Uterus (tissue), 4 donors: Measurements from ENCODE around the gene PPARG. TPM values are rescaled to one million over a fixed set of nuclear protein-coding genes. Genes with fewer than 3 reads are reported as not detected.

Experiments used
- DNase-seq, 2 donors: peaks; one replicate each; pipeline ENCODE4 v3.0.0-alpha.2; 2019 to 2020
- H3K27ac ChIP-seq, 2 donors: fragments of 200-600 bp; sonication (generic); 1 replicate in 1 of 2; 2 replicates in 1 of 2; pipeline ENCODE4 v1.5.1; 2016 to 2018
- H3K27me3 ChIP-seq, 2 donors: fragments of 200-600 bp; sonication (generic); one replicate each; pipeline ENCODE4 v1.5.1; 2018 to 2019; ENCODE audit warnings: control low read depth in 1 of 2
- H3K36me3 ChIP-seq, 2 donors: fragments of 200-600 bp; sonication (generic); one replicate each; pipeline ENCODE4 v1.5.1; 2019; ENCODE audit warnings: control low read depth in 1 of 2
- H3K4me1 ChIP-seq, 2 donors: fragments of 200-600 bp; sonication (generic); one replicate each; pipeline ENCODE4 v1.5.1; 2018 to 2019; ENCODE audit warnings: control low read depth in 1 of 2
- H3K4me3 ChIP-seq, 2 donors: fragments of 200-600 bp; sonication (generic); 1 replicate in 1 of 2; 2 replicates in 1 of 2; pipeline ENCODE4 v1.5.1; 2018 to 2019; ENCODE audit warnings: mild to moderate bottlenecking in 1 of 2
- H3K9me3 ChIP-seq, 2 donors: fragments of 200-600 bp; sonication (generic); one replicate each; pipeline ENCODE4 v1.5.1; 2019; ENCODE audit warnings: control low read depth in 1 of 2
- CTCF ChIP-seq, 4 experiments: fragments of 200-600 bp in 2 of 4; fragments of 450-650 bp in 2 of 4; sonication (generic) in 2 of 4; IDR thresholded peaks; one replicate each; pipeline ENCODE4 v1.5.1; 2016 to 2019; ENCODE audit warnings: antibody characterized with exemption in 4 of 4, mild to moderate bottlenecking in 2 of 4, moderate library complexity in 1 of 4
- POLR2A ChIP-seq, 2 donors: fragments of 450-650 bp; IDR thresholded peaks; one replicate each; pipeline ENCODE4 v1.6.1; 2016; ENCODE audit warnings: antibody characterized with exemption in 2 of 2, mild to moderate bottlenecking in 1 of 2, moderate library complexity in 1 of 2
- intact Hi-C: fragments of 100-400 bp; cut with DNase I; formaldehyde crosslinking; loops from one replicate; pipeline ENCODE4 v1.15.1; 2023; ENCODE audit warnings: low total_unique reads
- total RNA-seq, 4 donors: library from RNA; depleted of rRNA in 3 of 4; stranded (reverse); fragments of >200 nt in 3 of 4; gene quantifications; one replicate each; pipeline versions ENCODE4 v1.1.0 to v1.2.4, GENCODE V29; 2014 to 2023
- donor health status: DM: yes; HTN: yes; CAD: no.

The PPARG gene
- total RNA-seq, 4 donors from 2014 or later: 5.1 to 29.1 (median 12.9) TPM

- no peak overlapping the region for H3K27ac ChIP-seq
Observed at GRCh38 chr3:12427551-12427950, 138.7 kb downstream of the PPARG start.

DNA sequence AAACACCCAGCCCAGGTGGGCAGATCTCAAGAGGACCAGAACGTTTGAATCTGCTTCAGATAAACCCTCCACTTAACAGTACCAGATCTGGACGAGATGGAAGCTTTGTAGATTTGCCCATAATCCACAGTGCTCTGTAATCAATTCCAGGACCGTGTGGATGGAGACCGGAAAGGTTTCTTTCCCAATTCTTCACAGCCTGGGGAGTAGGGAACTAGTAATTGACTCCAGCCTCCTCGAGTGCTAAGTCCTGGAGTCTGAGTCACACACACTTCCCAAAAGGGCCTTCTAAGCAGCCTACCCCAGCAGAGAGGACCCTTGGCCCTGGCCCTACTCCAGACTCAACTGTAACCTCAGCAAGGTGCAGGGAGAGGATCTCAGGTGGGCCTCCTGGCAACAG, 139.3 kb downstream of the PPARG start:
- no peak overlapping the region for H3K4me3 ChIP-seq
- no peak overlapping the region for H3K27ac ChIP-seq
- H3K4me1 ChIP-seq: no peaks in the 10 kb centered on the region
- H3K27me3 ChIP-seq: no peaks in the 10 kb centered on the region
- intact Hi-C loops: no loop called here
- no peak for DNase-seq
- TF ChIP-seq CTCF (IDR thresholded peaks at IDR 0.05) (no peak), POLR2A (IDR thresholded peaks at IDR 0.05) (no peak)
- H3K36me3 ChIP-seq: no peaks in the 10 kb centered on the region
- H3K9me3 ChIP-seq: no peaks in the 10 kb centered on the region

More at GRCh38 chr3:12427551-12427950, 138.7 kb downstream of the PPARG start:
- H3K4me3 ChIP-seq: no peak overlapping the region
- H3K27me3 ChIP-seq: no peaks in the 10 kb centered on the region
- no peak for TF ChIP-seq CTCF (IDR thresholded peaks at IDR 0.05)
- no peak for TF ChIP-seq POLR2A (IDR thresholded peaks at IDR 0.05)
- H3K9me3 ChIP-seq: no peaks in the 10 kb centered on the region
- H3K36me3 ChIP-seq: no peaks in the 10 kb centered on the region
- intact Hi-C loops: no loop called here
- no peaks in the 10 kb centered on the region for H3K4me1 ChIP-seq
- no peak for DNase-seq

GRCh38 chr3:12430086-12430485, 141.2 kb downstream of the PPARG start:
- no peaks in the 10 kb centered on the region for H3K27me3 ChIP-seq
- H3K4me3 ChIP-seq: no peak overlapping the region
- no peaks in the 10 kb centered on the region for H3K4me1 ChIP-seq
- no peak overlapping the region for H3K27ac ChIP-seq
- H3K9me3 ChIP-seq: no peaks in the 10 kb centered on the region
- H3K36me3 ChIP-seq: no peaks in the 10 kb centered on the region
- intact Hi-C loops: no loop called here
- TF ChIP-seq POLR2A (IDR thresholded peaks at IDR 0.05) (no peak), CTCF (IDR thresholded peaks at IDR 0.05) (no peak)
- DNase-seq: no peak

DNA sequence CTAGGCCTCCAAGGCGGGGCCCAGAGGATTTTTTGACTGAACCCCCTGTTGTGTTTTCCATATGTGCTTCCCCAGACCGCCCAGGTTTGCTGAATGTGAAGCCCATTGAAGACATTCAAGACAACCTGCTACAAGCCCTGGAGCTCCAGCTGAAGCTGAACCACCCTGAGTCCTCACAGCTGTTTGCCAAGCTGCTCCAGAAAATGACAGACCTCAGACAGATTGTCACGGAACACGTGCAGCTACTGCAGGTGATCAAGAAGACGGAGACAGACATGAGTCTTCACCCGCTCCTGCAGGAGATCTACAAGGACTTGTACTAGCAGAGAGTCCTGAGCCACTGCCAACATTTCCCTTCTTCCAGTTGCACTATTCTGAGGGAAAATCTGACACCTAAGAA, 145.0 kb downstream of the PPARG start:
- DNase-seq: no peak
- H3K4me1 ChIP-seq: no peaks in the 10 kb centered on the region
- no peaks in the 10 kb centered on the region for H3K9me3 ChIP-seq
- H3K4me3 ChIP-seq: no peak overlapping the region
- TF ChIP-seq CTCF (IDR thresholded peaks at IDR 0.05) (no peak), POLR2A (IDR thresholded peaks at IDR 0.05) (no peak)
- H3K27me3 ChIP-seq: no peaks in the 10 kb centered on the region
- intact Hi-C loops: no loop called here
- H3K27ac ChIP-seq: no peak overlapping the region
- no peaks in the 10 kb centered on the region for H3K36me3 ChIP-seq

DNA sequence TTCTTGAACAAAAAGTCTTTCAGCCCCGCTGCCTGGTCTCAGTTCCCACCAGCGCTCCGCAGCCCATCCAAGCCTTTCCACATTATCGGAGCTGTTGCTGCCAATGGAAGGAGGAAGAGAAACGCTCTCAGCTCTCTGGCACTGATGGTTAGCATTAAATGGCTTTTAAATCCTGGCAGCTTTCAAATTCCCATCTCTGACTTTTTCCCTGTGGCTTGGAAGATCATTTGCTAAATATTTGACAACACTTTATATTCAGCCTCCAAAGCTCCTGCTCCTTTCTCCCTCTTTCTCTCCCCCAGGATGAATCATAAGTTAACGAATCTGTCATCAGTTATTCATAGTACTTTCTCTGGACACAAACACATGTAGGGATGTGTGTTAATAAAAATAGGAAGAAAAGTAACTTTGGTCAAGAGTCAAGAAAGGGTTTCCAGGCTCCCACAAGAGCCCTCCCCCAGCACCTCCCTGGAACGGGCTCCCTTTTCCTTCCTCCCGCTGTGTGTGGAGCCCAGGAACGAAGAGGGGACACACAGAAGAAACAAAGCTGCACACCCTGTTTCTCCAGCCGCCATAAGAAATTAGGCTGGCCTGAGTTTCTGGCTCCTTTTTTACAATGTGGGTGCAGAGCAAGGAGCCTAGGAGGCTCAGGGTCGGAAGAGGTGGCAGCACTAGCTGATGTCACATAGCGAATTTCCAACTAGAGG, 147.8 kb downstream of the PPARG start:
- no peak for TF ChIP-seq POLR2A (IDR thresholded peaks at IDR 0.05)
- no peak for TF ChIP-seq CTCF (IDR thresholded peaks at IDR 0.05)
- DNase-seq: peak; percentile 43 to 55
- intact Hi-C loops: no loop called here
- Histone ChIP-seq H3K27ac (peak overlapping the region; percentile 47 to 80), H3K4me3 (no peak overlapping the region), H3K4me1 (peaks cover 0 to 7% of the 10 kb centered on the region in 2 donors), H3K36me3 (no peaks in the 10 kb centered on the region), H3K9me3 (no peaks in the 10 kb centered on the region), H3K27me3 (no peaks in the 10 kb centered on the region)
